ENCODE results near the gene EGLN2.

Gene EGLN2

GRCh38 chr19:40800339-40800996 lies 1.5 kb downstream of the EGLN2 start:
- peaks cover 36% of the 10 kb centered on the region for H3K79me2 ChIP-seq (ENCODE audit: insufficient read depth, low read length)
- peak overlapping the region; percentile 67 for H3K27ac ChIP-seq (ENCODE audit: low read depth, low read length, poor library complexity, severe bottlenecking)
- peak overlapping the region; percentile 94 for H3K9ac ChIP-seq (ENCODE audit: low read length)
- H3K4me1 ChIP-seq (ENCODE audit: insufficient read depth, low read length, severe bottlenecking): peaks cover 66% of the 10 kb centered on the region
- H3K4me2 ChIP-seq (ENCODE audit: low read length): peak overlapping the region; percentile 92
- H3K9me2 ChIP-seq (ENCODE audit: low read depth, low read length): no peaks in the 10 kb centered on the region
- H2AFZ ChIP-seq (ENCODE audit: low read length): no peak overlapping the region
- TF ChIP-seq, protein P1, sequence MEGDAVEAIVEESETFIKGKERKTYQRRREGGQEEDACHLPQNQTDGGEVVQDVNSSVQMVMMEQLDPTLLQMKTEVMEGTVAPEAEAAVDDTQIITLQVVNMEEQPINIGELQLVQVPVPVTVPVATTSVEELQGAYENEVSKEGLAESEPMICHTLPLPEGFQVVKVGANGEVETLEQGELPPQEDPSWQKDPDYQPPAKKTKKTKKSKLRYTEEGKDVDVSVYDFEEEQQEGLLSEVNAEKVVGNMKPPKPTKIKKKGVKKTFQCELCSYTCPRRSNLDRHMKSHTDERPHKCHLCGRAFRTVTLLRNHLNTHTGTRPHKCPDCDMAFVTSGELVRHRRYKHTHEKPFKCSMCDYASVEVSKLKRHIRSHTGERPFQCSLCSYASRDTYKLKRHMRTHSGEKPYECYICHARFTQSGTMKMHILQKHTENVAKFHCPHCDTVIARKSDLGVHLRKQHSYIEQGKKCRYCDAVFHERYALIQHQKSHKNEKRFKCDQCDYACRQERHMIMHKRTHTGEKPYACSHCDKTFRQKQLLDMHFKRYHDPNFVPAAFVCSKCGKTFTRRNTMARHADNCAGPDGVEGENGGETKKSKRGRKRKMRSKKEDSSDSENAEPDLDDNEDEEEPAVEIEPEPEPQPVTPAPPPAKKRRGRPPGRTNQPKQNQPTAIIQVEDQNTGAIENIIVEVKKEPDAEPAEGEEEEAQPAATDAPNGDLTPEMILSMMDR (IDR thresholded peaks at IDR 0.05; ENCODE audit: low read length): no peak
- no peak for TF ChIP-seq EZH2 (IDR thresholded peaks at IDR 0.05; ENCODE audit: borderline replicate concordance, low read length)
- H3K36me3 ChIP-seq (ENCODE audit: insufficient read depth, low read length): peaks cover 36% of the 10 kb centered on the region; the same call in 1 of the 2 replicates
- no peaks in the 10 kb centered on the region for H3K27me3 ChIP-seq (ENCODE audit: insufficient read depth, low read length)
- no peaks in the 10 kb centered on the region for H3K9me3 ChIP-seq (ENCODE audit: low read length)
- H3F3A ChIP-seq (ENCODE audit: insufficient read depth, low read length): no peaks in the 10 kb centered on the region
- no peaks in the 10 kb centered on the region for H4K20me1 ChIP-seq (ENCODE audit: insufficient read depth, low read length)
- peak overlapping the region; percentile 92 for H3K4me3 ChIP-seq (ENCODE audit: low read depth, low read length, poor library complexity, severe bottlenecking)

DNA sequence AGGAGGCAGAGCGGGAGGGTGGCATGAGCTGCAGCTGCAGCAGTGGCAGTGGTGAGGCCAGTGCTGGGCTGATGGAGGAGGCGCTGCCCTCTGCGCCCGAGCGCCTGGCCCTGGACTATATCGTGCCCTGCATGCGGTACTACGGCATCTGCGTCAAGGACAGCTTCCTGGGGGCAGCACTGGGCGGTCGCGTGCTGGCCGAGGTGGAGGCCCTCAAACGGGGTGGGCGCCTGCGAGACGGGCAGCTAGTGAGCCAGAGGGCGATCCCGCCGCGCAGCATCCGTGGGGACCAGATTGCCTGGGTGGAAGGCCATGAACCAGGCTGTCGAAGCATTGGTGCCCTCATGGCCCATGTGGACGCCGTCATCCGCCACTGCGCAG lies 2.0 kb downstream of the EGLN2 start:
- Histone ChIP-seq H3K9ac (ENCODE audit: low read length) (peak overlapping the region; percentile 94), H3K4me3 (ENCODE audit: low read depth, low read length, poor library complexity, severe bottlenecking) (peak overlapping the region; percentile 92), H3F3A (ENCODE audit: insufficient read depth, low read length) (no peaks in the 10 kb centered on the region), H3K79me2 (ENCODE audit: insufficient read depth, low read length) (peaks cover 36% of the 10 kb centered on the region), H3K27me3 (ENCODE audit: insufficient read depth, low read length) (no peaks in the 10 kb centered on the region), H4K20me1 (ENCODE audit: insufficient read depth, low read length) (no peaks in the 10 kb centered on the region), H3K4me2 (ENCODE audit: low read length) (peak overlapping the region; percentile 92), H2AFZ (ENCODE audit: low read length) (no peak overlapping the region), H3K9me2 (ENCODE audit: low read depth, low read length) (no peaks in the 10 kb centered on the region), H3K4me1 (ENCODE audit: insufficient read depth, low read length, severe bottlenecking) (peaks cover 71% of the 10 kb centered on the region), H3K27ac (ENCODE audit: low read depth, low read length, poor library complexity, severe bottlenecking) (peak overlapping the region; percentile 67), H3K36me3 (ENCODE audit: insufficient read depth, low read length) (peaks cover 37% of the 10 kb centered on the region; the same call in 1 of the 2 replicates), H3K9me3 (ENCODE audit: low read length) (no peaks in the 10 kb centered on the region)
- TF ChIP-seq EZH2 (IDR thresholded peaks at IDR 0.05; ENCODE audit: borderline replicate concordance, low read length): no peak
- TF ChIP-seq, protein P1 (IDR thresholded peaks at IDR 0.05; ENCODE audit: low read length): no peak

GRCh38 chr19:40801426-40802299 lies 2.7 kb downstream of the EGLN2 start:
- H3K4me3 ChIP-seq (ENCODE audit: low read depth, low read length, poor library complexity, severe bottlenecking): peak overlapping the region; percentile 92
- peaks cover 36% of the 10 kb centered on the region for H3K79me2 ChIP-seq (ENCODE audit: insufficient read depth, low read length)
- peaks cover 40% of the 10 kb centered on the region; the same call in 1 of the 2 replicates for H3K36me3 ChIP-seq (ENCODE audit: insufficient read depth, low read length)
- no peak for TF ChIP-seq EZH2 (IDR thresholded peaks at IDR 0.05; ENCODE audit: borderline replicate concordance, low read length)
- TF ChIP-seq, protein P1 (IDR thresholded peaks at IDR 0.05; ENCODE audit: low read length): no peak
- no peak overlapping the region for H2AFZ ChIP-seq (ENCODE audit: low read length)
- H3K9me2 ChIP-seq (ENCODE audit: low read depth, low read length): no peaks in the 10 kb centered on the region
- peaks cover 78% of the 10 kb centered on the region for H3K4me1 ChIP-seq (ENCODE audit: insufficient read depth, low read length, severe bottlenecking)
- peak overlapping the region; percentile 92 for H3K4me2 ChIP-seq (ENCODE audit: low read length)
- peak overlapping the region; percentile 94 for H3K9ac ChIP-seq (ENCODE audit: low read length)
- no peaks in the 10 kb centered on the region for H3K27me3 ChIP-seq (ENCODE audit: insufficient read depth, low read length)
- no peaks in the 10 kb centered on the region for H3F3A ChIP-seq (ENCODE audit: insufficient read depth, low read length)
- H3K27ac ChIP-seq (ENCODE audit: low read depth, low read length, poor library complexity, severe bottlenecking): peak overlapping the region; percentile 86
- H3K9me3 ChIP-seq (ENCODE audit: low read length): no peaks in the 10 kb centered on the region
- H4K20me1 ChIP-seq (ENCODE audit: insufficient read depth, low read length): no peaks in the 10 kb centered on the region
